Measurements from ENCODE around the gene ARIH1. TPM values are rescaled to one million over a fixed set of nuclear protein-coding genes. Genes with fewer than 3 reads are reported as not detected.

The ARIH1 gene
- total RNA-seq, 1 experiment from 2014 or later, result 192 TPM

GRCh38 chr15:72560458-72560857, 86.3 kb downstream of the ARIH1 start:
- intact Hi-C loops (cut with micrococcal nuclease; ENCODE audit: unreplicated experiment) (no loop called here), in situ Hi-C loops (cut with HindIII; ENCODE audit: low pct_unique_long_range_greater_than_20kb, low sequenced_read_pairs) (no loop called here)
- no peak overlapping the region for H3K27ac ChIP-seq (ENCODE audit: low read length)
- no TSS peak for BruUV-seq (replicated peaks)
- H3K4me1 ChIP-seq (ENCODE audit: control insufficient read depth, insufficient read depth, low read length), result no peaks in the 10 kb centered on the region
- peaks cover 15% of the 10 kb centered on the region; the same call in 1 of the 2 replicates for H3K36me3 ChIP-seq (ENCODE audit: control insufficient read depth, insufficient read depth, low read length)
- H3K9me3 ChIP-seq (ENCODE audit: control insufficient read depth, insufficient read depth, low read depth, low read length), result no peaks in the 10 kb centered on the region
- ChIA-PET POLR2A (no interaction called here), CTCF (no interaction called here)
- no peak for TF ChIP-seq REST (IDR thresholded peaks at IDR 0.05; ENCODE audit: insufficient read depth in 1 of 2, low read depth in 2 of 2, low read length in 1 of 2)
- TF ChIP-seq CTCF (IDR thresholded peaks at IDR 0.05), result no peak
- TF ChIP-seq SIN3A (IDR thresholded peaks at IDR 0.05; ENCODE audit: borderline replicate concordance, insufficient read depth, low read depth, low read length), result no peak
- TF ChIP-seq TCF7L2 (IDR thresholded peaks at IDR 0.05; ENCODE audit: low read depth, low read length), result no peak
- TF ChIP-seq POLR2AphosphoS5 (IDR thresholded peaks at IDR 0.05; ENCODE audit: low read depth, low read length), result no peak
- ATAC-seq (no peak), DNase-seq (ENCODE audit: low read depth, low spot score) (no peak)
- no peak overlapping the region for H3K4me3 ChIP-seq (ENCODE audit: low read depth in 2 of 2, low read length in 2 of 2)
- H3K27me3 ChIP-seq (ENCODE audit: control insufficient read depth, insufficient read depth, low read length), result no peaks in the 10 kb centered on the region

GRCh38 chr15:72562386-72562785, 88.3 kb downstream of the ARIH1 start:
- Histone ChIP-seq H3K9me3 (ENCODE audit: control insufficient read depth, insufficient read depth, low read depth, low read length) (no peaks in the 10 kb centered on the region), H3K27ac (ENCODE audit: low read length) (no peak overlapping the region), H3K4me3 (ENCODE audit: low read depth in 2 of 2, low read length in 2 of 2) (no peak overlapping the region), H3K36me3 (ENCODE audit: control insufficient read depth, insufficient read depth, low read length) (peaks cover 26% of the 10 kb centered on the region), H3K27me3 (ENCODE audit: control insufficient read depth, insufficient read depth, low read length) (no peaks in the 10 kb centered on the region), H3K4me1 (ENCODE audit: control insufficient read depth, insufficient read depth, low read length) (no peaks in the 10 kb centered on the region)
- POLR2A ChIA-PET, result interaction anchor here (0.6 kb wide), 1 partner anchor 225 kb away, joined by 3 read pairs; no protein-coding TSS in a partner anchor
- DNase-seq (ENCODE audit: low read depth, low spot score) (no peak), ATAC-seq (no peak)
- no TSS peak for BruUV-seq (replicated peaks)
- CTCF ChIA-PET, result no interaction called here
- intact Hi-C loops (cut with micrococcal nuclease; ENCODE audit: unreplicated experiment), result no loop called here
- in situ Hi-C loops (cut with HindIII; ENCODE audit: low pct_unique_long_range_greater_than_20kb, low sequenced_read_pairs), result no loop called here
- TF ChIP-seq TCF7L2 (IDR thresholded peaks at IDR 0.05; ENCODE audit: low read depth, low read length), result no peak
- no peak for TF ChIP-seq SIN3A (IDR thresholded peaks at IDR 0.05; ENCODE audit: borderline replicate concordance, insufficient read depth, low read depth, low read length)
- TF ChIP-seq CTCF (IDR thresholded peaks at IDR 0.05), result no peak
- no peak for TF ChIP-seq POLR2AphosphoS5 (IDR thresholded peaks at IDR 0.05; ENCODE audit: low read depth, low read length)
- no peak for TF ChIP-seq REST (IDR thresholded peaks at IDR 0.05; ENCODE audit: insufficient read depth in 1 of 2, low read depth in 2 of 2, low read length in 1 of 2)

Measured in Panc1 (cell line).